ENCODE measurements around the gene TTC39B. TPM values are rescaled to one million over a fixed set of nuclear protein-coding genes. Genes with fewer than 3 reads are reported as not detected.
A peak's percentile ranks its signal among the peaks of the same experiment; 100 is the strongest.
"Not testable (repeated sequence)": the region's sequence is repeated elsewhere in the genome, so short reads cannot be mapped to it uniquely, and the experiment has no call there.

TTC39B gene
- 7.1 TPM for total RNA-seq

DNA sequence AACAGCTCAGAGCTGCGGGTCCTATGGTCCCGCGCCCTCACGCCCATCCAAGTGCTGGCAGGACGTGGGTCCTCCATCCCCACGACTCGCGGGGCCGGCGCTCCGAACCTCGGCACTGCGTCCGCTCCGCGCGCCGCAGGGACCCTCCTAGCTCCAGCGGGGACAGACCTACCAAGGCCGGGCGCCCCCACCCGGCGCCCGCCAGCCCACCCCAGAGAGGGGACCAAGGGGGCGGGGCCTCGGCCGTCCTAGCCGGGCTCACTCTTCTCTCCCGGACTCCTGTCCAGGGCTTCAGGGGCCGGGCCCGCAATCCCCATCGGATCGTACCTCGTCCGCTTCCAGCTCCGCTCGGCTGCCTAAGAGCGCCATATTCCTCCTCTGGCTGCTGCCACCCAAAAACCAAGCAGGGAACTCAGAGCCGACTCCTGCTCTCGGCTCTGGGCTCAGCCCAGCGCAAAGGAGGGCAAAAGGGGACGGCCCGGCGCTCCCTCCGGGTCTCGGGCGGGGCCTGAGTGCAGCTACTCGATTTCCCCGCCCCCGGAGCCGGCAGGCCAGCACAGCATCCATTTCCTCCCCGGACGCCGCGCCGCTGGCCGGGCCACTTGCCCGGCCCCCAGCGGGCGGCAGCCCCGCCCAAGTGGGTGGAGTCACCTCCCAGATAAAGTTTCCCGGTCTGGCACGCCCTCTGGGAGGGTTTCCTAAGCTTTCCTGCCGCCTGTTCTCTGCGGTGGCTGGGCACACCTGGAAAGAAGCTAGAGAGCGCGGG is at the start of gene TTC39B:
TTC39B (minus strand) TSS at position 460 of the 766 bp plus-strand sequence; CDS start at position 369, 91 bp downstream.
- peak; percentile 91 for ATAC-seq
- DNase-seq (ENCODE audit: low spot score): peak; percentile 96

DNA sequence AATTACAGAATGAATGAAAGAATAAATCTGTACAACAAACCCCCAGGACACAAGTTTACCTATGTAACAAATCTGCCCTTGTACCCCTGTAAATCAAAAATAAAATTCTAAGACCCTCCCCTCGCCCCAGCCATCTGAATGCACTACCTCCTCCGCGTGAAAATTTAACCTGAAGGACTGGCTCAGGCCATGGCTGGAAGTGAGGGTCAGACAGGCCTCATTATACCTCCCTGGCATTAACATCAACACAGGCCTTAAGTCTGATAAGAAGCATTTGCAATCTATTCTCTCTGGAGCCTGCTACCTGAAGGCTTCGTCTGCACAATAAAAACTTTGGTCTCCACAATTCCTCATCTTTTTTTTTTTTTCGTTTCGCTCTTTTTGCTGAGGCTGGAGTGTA is 48.7 kb upstream of the TTC39B start:
- ATAC-seq: no peak
- no peak for DNase-seq (ENCODE audit: low spot score)

DNA sequence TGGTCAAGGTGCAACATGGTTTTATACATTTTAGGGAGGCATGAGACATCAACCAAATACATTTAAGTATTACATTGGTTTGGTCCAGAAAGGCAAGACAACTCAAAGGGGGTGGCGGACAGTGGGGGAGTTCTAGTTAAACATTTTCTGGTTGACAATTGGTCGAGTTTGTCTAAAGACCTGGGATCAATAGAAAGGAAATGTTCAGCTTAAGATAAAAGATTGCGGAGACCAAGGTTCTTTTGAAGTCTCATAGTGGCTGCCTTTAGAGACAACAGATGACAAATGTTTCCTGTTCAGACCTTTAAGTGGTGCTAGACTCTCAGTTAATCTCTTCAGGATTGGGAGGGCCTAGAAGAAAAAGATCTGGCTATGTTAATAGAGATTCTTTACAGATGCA is 47.7 kb upstream of the TTC39B start:
- DNase-seq (ENCODE audit: low spot score) (no peak), ATAC-seq (no peak)

DNA sequence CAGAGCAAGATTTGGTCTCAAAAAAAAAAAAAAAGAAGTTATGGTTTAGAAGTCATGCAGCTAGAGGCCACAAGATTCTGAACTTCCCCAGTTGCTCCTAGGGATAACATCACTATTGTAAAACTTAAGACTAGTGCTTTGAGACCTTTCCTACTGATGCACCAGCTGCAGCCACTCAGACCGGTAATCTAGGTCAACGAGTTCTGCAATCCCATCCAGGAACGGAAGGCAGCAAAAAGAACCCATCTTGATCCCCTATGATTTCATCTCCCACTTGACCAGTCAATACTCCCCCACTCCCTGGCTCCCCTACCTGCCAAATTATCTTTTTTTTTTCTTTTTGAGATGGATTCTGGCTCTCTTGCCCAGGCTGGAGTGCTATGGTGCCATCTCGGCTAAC is 46.9 kb upstream of the TTC39B start:
- ATAC-seq (no peak), DNase-seq (ENCODE audit: low spot score) (no peak)

DNA sequence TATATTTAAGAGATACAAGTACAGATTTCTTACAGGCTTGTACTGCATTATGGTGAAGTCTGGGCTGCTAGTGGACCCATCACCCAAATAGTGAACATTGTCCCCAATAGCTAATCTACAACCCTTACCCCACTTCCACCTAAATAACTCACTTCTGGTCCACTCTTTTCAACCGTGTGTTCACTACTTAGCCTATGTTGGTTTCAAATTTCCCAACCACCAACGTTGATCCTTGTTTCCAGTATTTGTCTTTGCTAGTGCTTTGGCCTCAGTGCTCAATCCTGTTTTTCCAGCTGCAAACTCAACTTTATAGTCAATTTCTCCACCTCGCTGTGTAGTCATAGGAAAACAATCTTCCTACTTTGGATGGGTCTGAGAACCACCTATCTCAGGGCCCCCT is 45.3 kb upstream of the TTC39B start:
- ATAC-seq (no peak), DNase-seq (ENCODE audit: low spot score) (no peak)

DNA sequence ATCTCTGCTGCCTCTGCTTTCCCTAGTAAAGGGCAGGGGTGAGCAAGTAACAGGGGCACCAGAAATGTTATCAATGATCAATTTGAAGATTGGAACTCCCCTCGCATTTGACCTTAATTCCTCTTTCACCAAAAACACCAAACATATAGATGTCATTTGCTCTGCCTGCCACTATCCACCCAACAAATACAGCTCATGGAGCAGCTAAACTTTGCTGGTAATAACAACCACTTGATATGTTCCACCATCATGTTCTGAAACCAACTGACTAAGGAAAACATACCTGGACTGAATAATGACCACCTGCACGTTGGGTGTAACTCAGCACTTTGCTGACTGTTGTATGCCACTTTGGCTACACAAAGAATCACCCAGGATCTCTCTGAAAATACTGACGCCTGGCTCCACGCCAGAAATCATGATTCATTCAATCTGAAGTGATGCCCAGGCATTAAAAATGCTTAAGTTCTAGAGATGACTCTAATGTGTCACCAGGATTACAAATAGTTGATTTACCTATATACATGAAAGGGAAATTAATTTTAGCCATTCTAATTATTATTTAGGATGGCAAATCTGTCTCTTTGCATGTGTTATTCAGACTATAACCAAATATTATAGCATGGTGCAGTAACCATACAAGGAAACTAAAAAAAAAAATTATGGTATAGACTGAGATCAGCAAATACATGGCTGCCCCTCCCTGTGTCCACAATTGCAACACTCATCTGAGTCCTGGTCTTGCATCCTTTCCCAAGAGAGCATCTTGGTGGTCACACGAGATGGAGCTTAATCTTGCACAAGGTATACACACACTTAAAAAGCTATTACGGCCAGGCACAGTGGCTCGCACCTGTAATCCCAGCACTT is 43.1 kb upstream of the TTC39B start:
- DNase-seq (ENCODE audit: low spot score) (no peak), ATAC-seq (no peak)

DNA sequence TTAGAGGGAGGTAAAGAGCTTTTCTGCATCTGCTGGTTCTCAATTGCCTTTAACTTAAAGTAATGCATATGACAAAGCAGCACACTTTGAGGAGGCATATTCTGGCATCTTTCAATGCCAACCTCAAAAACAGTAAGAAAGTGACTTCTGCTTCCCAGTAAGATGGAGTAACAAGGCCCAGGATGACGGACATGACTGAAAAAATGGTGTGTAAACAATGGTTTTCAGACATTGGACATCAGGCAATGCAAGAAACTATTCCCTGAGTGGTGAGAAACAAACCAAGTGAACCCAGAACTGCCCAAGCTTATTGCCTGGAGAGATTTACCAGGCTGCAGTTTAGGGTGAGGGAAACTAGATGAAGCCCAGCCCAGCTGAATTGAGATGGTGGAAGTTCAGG is 39.8 kb upstream of the TTC39B start:
- no peak for DNase-seq (ENCODE audit: low spot score)
- no peak for ATAC-seq

DNA sequence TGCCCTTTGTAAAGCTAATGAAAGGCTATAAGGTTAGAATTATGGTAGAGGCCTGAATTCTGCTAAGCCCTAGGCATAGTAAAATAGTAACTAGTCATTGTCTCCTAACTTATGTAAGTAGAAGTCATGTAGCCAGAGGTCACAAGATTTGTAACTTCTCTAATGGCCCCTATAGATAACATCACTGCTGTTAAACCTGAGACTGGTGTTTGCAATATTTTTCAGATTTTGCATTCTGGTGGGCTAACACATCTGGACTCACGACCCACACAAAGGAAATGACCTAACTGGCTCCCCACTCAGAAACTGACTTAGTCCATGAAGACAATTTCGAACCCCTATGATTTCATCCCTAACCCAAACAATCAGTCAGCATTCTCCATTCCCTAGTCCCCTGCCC is 37.2 kb upstream of the TTC39B start:
- DNase-seq (ENCODE audit: low spot score) (no peak), ATAC-seq (no peak)

DNA sequence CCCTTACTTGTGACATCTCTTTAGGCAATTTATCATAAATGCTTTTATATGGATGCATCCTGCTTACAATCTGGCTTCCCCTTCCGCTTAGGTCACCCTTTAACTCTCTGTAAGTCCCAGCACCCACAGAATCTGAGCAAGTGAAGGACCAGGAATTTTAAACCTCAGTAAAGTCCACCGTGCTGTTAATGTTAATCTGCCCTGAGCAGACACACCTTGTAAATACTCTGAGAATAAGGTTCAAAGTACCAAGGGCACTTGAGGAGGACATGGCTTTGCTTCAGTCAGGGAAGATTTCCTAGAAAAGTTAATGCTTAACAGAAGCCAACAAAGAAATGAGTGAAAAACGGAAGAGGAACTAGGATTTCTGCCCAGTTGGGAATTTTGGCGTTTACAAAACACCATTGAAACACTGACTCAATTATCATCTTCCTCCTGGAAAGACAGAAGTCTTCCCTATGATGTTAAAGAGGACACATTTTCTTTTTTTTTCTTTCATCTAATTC is 26.4 kb upstream of the TTC39B start:
- DNase-seq (ENCODE audit: low spot score) (no peak), ATAC-seq (peak; percentile 66)

DNA sequence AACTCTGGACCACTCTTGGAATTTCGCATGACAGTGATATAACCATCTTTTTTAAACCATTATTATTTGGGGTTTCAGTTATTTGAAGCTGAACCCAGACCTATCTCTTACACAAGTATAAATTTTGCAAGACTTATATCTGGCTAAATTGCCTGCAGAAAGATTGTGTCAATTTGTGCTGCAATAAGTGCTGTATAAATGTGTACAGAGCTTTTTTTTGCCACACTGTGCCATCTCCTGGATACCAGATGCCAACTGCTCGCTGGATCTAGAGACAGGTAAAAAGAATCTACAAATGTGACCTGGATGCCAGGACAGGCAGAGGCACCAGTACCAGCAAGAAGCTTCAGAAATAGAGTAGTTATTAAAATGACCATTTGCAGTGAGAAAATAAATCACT is 25.9 kb upstream of the TTC39B start:
- DNase-seq (ENCODE audit: low spot score) (peak; percentile 58), ATAC-seq (peak; percentile 79)

DNA sequence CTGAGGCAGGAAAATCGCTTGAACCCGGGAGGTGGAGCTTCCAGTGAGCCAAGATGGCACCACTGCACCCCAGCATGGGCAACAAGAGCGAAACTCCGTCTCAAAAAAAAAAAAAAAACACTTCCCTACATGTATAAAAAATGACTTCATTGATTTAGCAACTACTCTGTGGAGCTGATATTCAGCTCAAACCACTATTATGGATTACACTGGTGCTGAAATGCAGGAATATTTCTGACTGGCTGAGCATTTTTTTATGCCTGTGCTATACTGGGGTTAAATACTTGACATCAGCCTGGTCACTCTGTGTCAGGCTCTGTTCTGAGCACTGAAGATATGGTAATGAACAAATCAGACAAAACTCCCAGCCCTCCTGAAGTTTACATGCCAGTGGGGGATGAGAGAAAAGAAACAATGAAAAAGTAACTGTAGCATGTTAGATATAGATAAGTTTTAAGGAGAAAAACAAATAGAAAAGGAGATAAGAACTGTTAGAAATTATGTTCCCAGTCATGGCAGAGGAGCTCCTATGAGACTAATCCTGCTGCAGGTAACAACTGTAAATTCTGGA is 22.6 kb upstream of the TTC39B start:
- ATAC-seq: peak; percentile 6
- DNase-seq (ENCODE audit: low spot score): no peak

DNA sequence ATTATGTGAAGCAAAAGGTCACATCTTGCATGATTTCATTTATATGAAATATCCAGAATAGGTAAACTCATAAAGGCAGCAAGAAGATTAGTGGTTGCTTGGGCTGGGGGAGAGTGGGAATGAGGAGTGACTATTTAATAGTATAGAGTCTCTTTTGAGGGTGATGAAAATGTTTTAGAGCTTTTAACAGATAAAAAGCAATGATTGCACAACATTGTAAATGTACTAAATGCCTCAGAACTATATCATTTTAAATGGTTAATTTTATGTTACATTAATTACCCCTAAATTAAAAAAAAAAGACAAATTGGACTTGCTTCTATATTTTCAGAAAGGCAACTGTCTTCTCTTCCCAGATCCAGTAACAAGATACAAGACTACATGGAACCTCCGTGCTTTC is 21.9 kb upstream of the TTC39B start:
- DNase-seq (ENCODE audit: low spot score) (no peak), ATAC-seq (no peak)

DNA sequence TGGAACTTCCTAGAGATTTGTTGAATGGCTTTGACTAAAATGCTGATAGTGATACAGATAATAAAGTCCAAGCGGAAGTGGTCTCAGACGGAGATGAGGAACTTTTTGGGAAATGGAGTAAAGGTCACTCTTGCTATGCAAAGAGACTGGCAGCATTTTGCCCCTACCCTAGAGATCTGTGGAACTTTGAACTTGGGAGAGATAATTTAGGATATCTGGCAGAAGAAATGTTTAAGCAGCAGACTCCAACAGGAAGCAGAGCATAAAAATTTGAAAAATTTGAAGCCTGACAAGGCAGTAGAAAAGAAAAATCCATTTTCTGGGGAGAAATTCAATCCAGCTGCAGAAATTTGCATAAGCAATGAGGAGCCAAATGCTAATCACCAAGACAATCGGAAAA is 15.7 kb upstream of the TTC39B start:
- peak; percentile 30 for ATAC-seq
- not testable (repeated sequence) for DNase-seq (ENCODE audit: low spot score)

DNA sequence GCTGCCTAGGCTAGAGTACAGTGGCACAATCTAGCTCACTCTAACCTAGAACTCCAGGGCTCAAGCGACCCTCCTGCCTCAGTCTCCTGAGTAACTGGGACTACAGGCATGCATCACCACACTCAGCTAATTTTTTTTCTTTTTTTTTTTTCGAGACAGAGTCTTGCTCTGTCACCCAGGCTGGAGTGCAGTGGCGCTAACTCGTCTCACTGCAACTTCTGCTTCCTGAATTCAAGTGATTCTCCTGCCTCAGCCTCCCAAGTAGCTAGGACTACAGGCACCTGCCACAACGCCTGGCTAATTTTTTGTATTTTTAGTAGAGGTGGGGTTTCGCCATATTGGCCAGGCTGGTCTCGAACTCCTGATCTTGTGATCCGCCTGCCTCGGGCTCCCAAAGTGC is 12.6 kb upstream of the TTC39B start:
- not testable (repeated sequence) for DNase-seq (ENCODE audit: low spot score); ATAC-seq

DNA sequence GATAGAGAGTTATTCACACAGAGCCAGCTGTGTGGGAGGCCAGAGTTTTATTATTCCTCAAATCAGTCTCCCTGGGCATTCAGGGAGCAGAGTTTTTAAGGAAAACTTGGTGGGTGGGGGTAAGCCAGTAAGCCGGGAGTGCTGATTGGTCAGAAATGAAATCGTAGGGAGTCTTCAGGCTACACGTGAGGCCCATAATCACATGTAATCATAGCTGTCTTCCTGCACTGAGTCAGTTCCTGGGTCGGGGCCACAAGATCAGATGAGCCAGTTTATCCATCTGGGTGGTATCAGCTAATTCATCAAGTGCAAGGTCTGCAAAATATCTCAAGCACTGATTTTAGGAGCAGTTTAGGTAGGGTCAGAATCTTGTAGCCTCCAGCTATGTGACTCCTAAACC is 10.8 kb upstream of the TTC39B start:
- no peak for ATAC-seq

DNA sequence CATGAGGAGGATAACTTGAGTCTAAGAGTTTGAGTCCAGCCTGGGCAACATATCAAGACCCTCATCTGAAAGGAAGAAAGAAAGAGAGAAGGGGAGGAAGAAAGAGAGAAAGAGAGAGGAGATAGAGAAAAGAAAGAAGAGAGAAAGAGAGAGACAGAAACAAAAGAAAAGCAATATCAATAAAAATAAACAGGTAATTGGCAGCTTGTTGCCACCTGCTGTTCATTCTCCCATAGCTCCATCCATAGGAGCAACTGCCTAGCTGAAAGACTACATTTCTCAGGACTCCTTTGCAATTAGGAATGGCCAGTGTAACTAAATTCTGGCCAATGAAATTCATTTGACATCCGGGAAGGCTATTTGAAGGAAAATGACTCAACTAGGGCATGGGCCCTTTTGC is 4.6 kb upstream of the TTC39B start:
- no peak for DNase-seq (ENCODE audit: low spot score)
- no peak for ATAC-seq

More for the DNA sequence above, 10.8 kb upstream of the TTC39B start:
- DNase-seq (ENCODE audit: low spot score): no peak

DNA sequence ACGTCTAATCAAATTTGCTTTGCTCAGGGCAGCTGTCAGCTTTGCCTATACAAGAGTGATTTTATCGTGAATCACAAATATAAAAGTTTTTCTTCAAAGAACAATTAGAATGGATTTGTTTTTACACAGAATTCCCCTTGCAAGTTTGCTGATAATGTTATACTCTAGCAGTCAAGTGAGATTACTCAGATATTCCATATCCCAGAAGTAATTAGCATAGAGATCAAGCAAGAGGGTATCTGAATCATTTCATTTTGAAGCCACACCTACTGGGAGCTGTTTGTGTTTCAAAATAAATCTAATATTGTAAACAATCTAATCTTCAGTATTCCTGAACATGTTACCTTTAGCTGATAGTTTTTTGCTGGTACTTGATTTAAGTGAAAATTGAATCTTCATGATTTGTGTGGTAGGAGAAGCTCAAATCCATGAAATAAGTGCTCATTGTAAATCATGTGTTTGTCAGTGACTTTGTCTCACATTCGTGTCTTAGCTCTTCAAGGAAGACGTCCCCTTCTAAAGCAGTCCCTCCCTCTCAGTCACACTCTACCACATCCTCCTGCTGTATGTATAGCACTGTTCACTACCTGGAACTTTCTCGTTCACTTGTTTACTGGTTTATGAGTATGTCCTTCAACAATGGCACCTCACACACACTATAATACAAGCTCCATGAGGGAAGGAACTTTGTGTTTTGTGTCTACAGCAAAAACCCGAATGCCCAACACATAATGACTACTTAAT is 3.3 kb upstream of the TTC39B start:
- ATAC-seq (no peak), DNase-seq (ENCODE audit: low spot score) (no peak)

DNA sequence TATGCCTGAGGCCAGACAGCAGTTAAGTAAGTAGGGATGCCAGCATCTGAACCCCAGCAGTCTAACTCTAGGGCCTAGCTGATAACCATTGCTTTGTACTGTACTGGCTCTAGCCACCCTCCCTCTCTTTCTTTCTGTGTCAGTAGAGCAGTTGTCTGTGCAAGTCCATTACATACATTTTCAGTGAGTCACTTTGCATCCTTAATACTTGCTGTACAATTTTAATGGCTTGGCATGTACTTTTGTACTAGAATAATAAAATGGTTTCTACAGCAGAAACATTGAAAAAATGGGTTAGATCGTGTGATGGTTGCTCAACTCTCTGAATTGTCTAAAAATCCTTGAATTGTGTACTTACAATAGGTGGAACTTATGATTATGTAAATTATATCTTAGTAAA is 1.5 kb upstream of the TTC39B start:
- DNase-seq (ENCODE audit: low spot score): no peak
- ATAC-seq: no peak

DNA sequence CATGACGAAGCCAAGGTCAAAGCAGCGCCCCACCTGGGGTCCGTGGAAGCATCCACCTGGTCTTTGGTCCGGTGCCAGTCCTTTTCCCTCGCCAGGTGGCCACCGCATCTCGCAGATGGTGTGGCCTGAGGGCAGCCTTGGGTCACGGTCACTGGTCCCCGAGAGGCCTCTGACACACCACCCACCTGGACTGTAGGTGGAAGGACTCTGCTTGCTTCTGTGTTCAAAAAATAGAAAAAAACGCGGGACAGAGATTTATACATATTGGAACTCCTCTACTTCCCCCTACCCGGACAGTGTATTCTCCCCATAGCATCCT is 466 bp upstream of the TTC39B start:
- no peak for DNase-seq (ENCODE audit: low spot score)
- no peak for ATAC-seq

DNA sequence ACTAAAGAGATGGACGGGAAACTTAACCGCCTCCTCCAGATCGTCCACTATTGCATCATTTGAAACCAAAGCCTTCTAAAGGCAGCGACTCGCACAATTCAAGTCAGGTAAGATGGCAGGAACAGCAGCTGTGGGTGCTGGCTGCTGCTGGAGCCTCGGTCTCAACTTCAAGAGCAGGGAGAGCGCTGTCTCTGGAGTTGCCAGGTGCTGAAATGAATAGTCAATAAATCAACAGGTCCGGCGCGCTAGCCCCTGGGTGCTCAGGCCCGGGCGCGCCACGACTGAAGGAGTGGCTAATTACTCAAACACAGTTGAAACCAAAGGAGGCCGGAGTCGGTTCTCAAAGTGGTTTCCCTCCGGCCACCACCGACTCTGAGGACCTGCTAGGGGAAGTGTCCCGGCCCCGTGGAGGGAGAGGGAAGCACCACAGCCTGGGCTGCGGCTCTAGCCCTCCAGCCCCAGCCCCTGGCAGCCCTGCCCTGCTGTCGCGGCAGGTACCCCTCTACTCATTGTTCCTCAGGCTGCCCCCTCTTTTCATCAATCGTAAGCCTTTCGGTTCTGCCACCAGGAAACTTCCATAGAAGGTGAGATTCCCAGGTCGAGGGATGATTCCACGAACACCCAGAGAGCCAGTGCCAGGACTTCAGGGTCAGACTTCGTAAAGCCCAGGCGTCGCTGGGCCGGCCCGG is 804 bp downstream of the TTC39B start:
- peak; percentile 72 for DNase-seq (ENCODE audit: low spot score)
- ATAC-seq: peak; percentile 58

All from left lobe of liver (tissue), 2 donors.